Stomach (tissue), 9 donors: ENCODE data around the gene NFYB. TPM values are rescaled to one million over a fixed set of nuclear protein-coding genes. Genes with fewer than 3 reads are reported as not detected.
"Not testable (repeated sequence)": the region's sequence is repeated elsewhere in the genome, so short reads cannot be mapped to it uniquely, and the experiment has no call there.

Experiments used
- DNase-seq, 2 donors: peaks; one replicate each; pipeline versions ENCODE4 v3.0.0 to v3.0.0-alpha.2; 2013 to 2019
- H3K27ac ChIP-seq, 5 donors: fragments of 200-600 bp in 4 of 5; sonication (generic) in 4 of 5; one replicate each; pipeline ENCODE4 v1.5.1; 2013 to 2019; ENCODE audit warnings: mild to moderate bottlenecking in 1 of 5, moderate library complexity in 1 of 5
- H3K27me3 ChIP-seq, 3 donors: fragments of 200-600 bp; sonication (generic); one replicate each; pipeline ENCODE4 v1.5.1; 2017 to 2019; ENCODE audit warnings: mixed run types in 1 of 3
- H3K36me3 ChIP-seq, 4 donors: fragments of 200-600 bp; sonication (generic); 1 replicate in 3 of 4; 2 replicates in 1 of 4; pipeline ENCODE4 v1.5.1; 2016 to 2019
- H3K4me1 ChIP-seq, 4 donors: fragments of 200-600 bp; sonication (generic); one replicate each; pipeline ENCODE4 v1.5.1; 2016 to 2019
- H3K4me3 ChIP-seq, 4 donors: fragments of 200-600 bp; sonication (generic) in 3 of 4; one replicate each; pipeline ENCODE4 v1.5.1; 2016 to 2019; ENCODE audit warnings: mild to moderate bottlenecking in 1 of 4
- H3K9me3 ChIP-seq, 4 donors: fragments of 200-600 bp; sonication (generic); one replicate each; pipeline ENCODE4 v1.5.1; 2016 to 2019
- EP300 ChIP-seq: sonication (generic); formaldehyde crosslinking; IDR thresholded peaks from one replicate; pipeline ENCODE4 v1.6.1; 2017; ENCODE audit warnings: antibody characterized with exemption
- POLR2A ChIP-seq, 4 donors: fragments of 450-650 bp; IDR thresholded peaks; one replicate each; pipeline ENCODE4 v1.6.1; 2016; ENCODE audit warnings: antibody characterized with exemption in 4 of 4, control low read depth in 2 of 4, mild to moderate bottlenecking in 1 of 4, moderate library complexity in 1 of 4
- POLR2AphosphoS5 ChIP-seq, 3 donors: sonication (generic); formaldehyde crosslinking; IDR thresholded peaks; one replicate each; pipeline ENCODE4 v1.6.1; 2016; ENCODE audit warnings: antibody characterized with exemption in 3 of 3
- WGBS, 5 donors: extraction: QIAGEN DNeasy Blood & Tissue Kit in 3 of 5; methylation state at CpG; one replicate each; pipeline versions ENCODE4 v1.1.5 to v1.1.7; 2013 to 2018; 5-methylcytosine and 5-hydroxymethylcytosine counted together
- intact Hi-C: fragments of 100-400 bp; cut with DNase I; formaldehyde crosslinking; loops from one replicate; pipeline ENCODE4 v1.15.1; 2023; ENCODE audit warnings: low total_unique reads
- polyA plus RNA-seq, 3 donors: library from polyadenylated mRNA; stranded (reverse); fragments of 200-250 nt; gene quantifications; one replicate each; pipeline ENCODE4 v1.2.3, GENCODE V29; 2013
- total RNA-seq, 5 donors: library from RNA; depleted of rRNA; stranded (reverse); fragments of >200 nt; gene quantifications; one replicate each; pipeline versions ENCODE4 v1.1.0 to v1.2.3, GENCODE V29; 2014 to 2016
- TF ChIP-seq, protein P1 (sequence below), 7 experiments: fragments of 450-650 bp in 4 of 7; fragments of 200-600 bp in 3 of 7; sonication (generic) in 3 of 7; IDR thresholded peaks; one replicate each; pipeline ENCODE4 v1.5.1; 2016 to 2019; ENCODE audit warnings: antibody characterized with exemption in 7 of 7, control low read depth in 2 of 7, mild to moderate bottlenecking in 1 of 7
- donor health status: healthy with polysubstance abuse.
- donor health status: Bipolar disorder and iron deficiency.
- donor health status: healthy.

The NFYB gene
- total and polyA plus RNA-seq, 8 donors, result 1.4 to 47.5 (median 20.1) TPM

DNA sequence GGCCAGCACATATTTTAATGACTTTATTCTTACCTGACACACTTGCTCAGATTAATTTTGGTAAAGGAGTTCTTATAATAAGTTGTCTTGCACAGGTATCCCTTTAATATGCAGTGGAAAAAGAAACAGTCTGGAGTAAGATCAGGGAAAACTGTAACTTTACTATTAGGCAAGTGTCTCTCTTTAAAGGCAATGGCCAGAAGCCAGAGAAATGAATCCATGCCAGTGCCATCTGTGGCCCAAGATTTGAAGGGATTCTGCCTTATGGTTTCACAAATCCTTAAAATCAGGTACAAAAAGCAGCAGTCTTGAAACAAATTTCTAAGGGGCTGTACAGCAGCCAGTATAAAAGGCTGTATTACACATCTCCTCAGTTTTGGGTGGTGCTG, 22.4 kb downstream of the NFYB start:
- intact Hi-C loops, result no loop called here
- peak overlapping the region in 1 of 5 donors; percentile 11 for H3K27ac ChIP-seq
- DNase-seq, result no peak

DNA sequence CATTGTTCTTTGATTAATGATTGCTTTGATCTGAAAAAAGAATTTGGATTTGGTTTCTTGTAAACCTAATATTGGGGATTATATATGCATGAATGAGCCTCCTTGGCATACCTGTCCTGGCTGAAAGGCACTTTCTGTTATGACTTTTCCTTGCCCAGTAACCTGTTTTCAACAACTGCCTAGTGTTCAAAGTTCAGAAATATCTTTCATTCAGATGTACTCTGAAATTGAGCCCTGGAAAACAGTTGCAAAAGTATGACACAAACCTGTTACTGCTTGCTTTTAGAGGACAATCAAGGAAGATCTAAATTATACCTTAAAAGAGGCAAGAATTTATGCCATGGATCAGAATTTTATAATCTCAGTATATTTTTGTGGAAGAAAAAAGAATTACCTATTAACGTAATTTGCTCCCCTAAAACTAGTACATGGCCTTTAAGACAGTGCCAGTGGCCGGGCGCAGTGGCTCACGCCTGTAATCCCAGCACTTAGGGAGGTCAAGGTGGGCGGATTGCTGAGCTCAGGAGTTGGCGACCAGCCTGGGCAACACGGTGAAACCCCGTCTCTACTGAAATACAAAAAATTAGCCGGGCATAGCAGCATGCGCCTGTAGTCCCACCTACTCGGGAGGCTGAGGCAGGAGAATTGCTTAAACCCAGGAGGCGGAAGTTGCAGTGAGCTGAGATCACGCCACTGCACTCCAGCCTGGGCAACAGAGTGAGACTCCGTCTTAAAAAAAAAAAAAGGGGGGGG, 23.0 kb downstream of the NFYB start:
- H3K9me3 ChIP-seq, intact Hi-C loops, DNase-seq, H3K4me3 ChIP-seq, H3K27me3 ChIP-seq, H3K27ac ChIP-seq: not testable (repeated sequence)
- WGBS, 5 donors, result 71 to 94% (median 88%) methylated on average over 14 of the region's 14 CpGs
- H3K36me3 ChIP-seq, result peaks cover 0 to 39% (median 32%) of the 10 kb centered on the region in 4 donors
- peaks cover 0 to 23% (median 9%) of the 10 kb centered on the region in 4 donors for H3K4me1 ChIP-seq

More for the DNA sequence above, 22.4 kb downstream of the NFYB start:
- H3K27me3 ChIP-seq, result no peaks in the 10 kb centered on the region
- no peak for TF ChIP-seq POLR2A (IDR thresholded peaks at IDR 0.05)
- no peak for TF ChIP-seq POLR2AphosphoS5 (IDR thresholded peaks at IDR 0.05)
- TF ChIP-seq, protein P1, sequence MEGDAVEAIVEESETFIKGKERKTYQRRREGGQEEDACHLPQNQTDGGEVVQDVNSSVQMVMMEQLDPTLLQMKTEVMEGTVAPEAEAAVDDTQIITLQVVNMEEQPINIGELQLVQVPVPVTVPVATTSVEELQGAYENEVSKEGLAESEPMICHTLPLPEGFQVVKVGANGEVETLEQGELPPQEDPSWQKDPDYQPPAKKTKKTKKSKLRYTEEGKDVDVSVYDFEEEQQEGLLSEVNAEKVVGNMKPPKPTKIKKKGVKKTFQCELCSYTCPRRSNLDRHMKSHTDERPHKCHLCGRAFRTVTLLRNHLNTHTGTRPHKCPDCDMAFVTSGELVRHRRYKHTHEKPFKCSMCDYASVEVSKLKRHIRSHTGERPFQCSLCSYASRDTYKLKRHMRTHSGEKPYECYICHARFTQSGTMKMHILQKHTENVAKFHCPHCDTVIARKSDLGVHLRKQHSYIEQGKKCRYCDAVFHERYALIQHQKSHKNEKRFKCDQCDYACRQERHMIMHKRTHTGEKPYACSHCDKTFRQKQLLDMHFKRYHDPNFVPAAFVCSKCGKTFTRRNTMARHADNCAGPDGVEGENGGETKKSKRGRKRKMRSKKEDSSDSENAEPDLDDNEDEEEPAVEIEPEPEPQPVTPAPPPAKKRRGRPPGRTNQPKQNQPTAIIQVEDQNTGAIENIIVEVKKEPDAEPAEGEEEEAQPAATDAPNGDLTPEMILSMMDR (IDR thresholded peaks at IDR 0.05), result no peak
- no peak for TF ChIP-seq EP300
- H3K9me3 ChIP-seq, result no peaks in the 10 kb centered on the region
- no peak overlapping the region for H3K4me3 ChIP-seq
- peaks cover 0 to 19% (median 9%) of the 10 kb centered on the region in 4 donors for H3K4me1 ChIP-seq
- H3K36me3 ChIP-seq, result peaks cover 0 to 45% (median 37%) of the 10 kb centered on the region in 4 donors

DNA sequence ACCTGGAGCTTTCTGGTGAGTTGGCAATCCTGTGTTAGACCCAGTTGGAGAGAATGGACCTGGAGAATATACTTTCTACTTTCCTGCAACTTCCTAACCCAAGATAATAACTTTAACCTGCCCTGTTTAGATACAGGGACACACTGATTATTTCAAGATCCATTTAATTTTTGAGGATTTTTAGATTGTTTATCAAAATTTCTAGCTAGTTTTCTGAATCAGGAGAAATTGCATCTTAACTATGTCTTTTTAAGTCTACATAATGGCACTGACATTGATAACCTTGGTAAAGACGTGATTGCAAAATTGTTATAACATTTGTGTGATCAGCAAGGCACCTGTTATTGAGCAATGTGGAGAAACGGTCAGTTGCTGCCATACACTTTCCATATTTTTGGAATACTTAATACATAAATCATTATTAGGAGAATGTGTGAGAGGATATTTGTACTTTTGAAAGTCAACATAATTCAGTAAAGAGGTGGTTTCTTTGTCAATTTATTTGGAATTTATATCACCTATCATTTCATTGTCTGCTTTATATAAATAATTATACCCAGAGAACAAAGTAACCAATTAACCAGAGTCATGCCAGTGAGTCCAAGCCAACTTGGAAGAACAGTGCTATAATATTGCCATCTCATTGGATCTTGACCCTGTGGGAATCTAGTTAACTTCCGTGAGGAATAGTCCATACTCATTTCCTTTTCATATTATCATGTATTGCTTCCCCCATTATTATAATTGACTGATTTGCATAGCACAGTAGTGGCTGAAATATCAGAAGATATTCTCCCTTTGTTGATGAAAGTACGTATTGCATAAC, 28.4 kb downstream of the NFYB start:
- peaks cover 0 to 29% (median 11%) of the 10 kb centered on the region in 4 donors for H3K4me1 ChIP-seq
- no peaks in the 10 kb centered on the region for H3K9me3 ChIP-seq
- no peak for DNase-seq
- intact Hi-C loops, result loop anchor here (5.0 kb wide), 1 partner anchor 232 kb away; no protein-coding TSS in a partner anchor
- H3K4me3 ChIP-seq, result no peak overlapping the region
- H3K27ac ChIP-seq, result no peak overlapping the region
- no peaks in the 10 kb centered on the region for H3K27me3 ChIP-seq
- WGBS, 5 donors, result 58 to 83% (median 73%) methylated on average over 4 of the region's 4 CpGs
- H3K36me3 ChIP-seq, result peaks cover 0 to 15% (median 4%) of the 10 kb centered on the region in 4 donors
- TF ChIP-seq POLR2AphosphoS5 (IDR thresholded peaks at IDR 0.05) (no peak), POLR2A (IDR thresholded peaks at IDR 0.05) (no peak), EP300 (no peak)
- TF ChIP-seq, protein P1 (IDR thresholded peaks at IDR 0.05), result peak in 1 of 7 experiments; percentile 33

DNA sequence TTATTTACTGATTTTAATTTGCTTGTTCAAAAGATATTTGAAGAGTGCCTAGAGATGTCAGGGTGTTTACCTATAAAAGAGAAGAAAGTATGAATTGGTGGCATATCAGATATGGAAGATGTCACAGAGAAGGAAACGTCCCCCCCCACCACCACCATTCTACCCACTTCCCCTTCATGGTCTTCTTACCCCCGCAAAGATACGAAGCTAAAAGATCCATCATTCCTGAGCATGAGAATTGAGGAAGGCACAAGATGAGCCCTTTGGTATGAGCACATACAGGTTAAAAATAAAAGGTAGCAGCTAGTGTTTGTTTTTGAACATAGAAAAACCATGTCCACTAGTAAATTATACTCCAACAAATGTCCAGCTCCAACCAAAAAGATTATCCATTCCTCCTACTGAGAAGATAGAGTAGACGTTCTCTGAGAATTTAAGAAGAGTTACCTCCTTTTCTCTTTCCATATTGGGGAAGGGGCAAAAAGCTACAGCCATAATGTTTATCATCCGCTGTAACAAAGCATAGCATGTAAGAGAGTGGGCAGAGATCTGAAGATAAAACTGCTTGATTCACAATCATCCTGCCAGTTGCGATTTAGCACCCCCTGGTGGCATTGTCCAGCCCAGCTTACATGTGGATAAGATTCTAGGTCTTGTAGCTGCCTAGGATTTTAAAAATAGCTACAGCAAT, 29.1 kb downstream of the NFYB start:
- H3K27me3 ChIP-seq, result no peaks in the 10 kb centered on the region
- no peak overlapping the region for H3K4me3 ChIP-seq
- intact Hi-C loops, result loop anchor here (5.0 kb wide), 1 partner anchor 232 kb away; no protein-coding TSS in a partner anchor
- peaks cover 0 to 14% (median 3%) of the 10 kb centered on the region in 4 donors for H3K36me3 ChIP-seq
- no peaks in the 10 kb centered on the region for H3K9me3 ChIP-seq
- DNase-seq, result peak; percentile 83 to 93
- TF ChIP-seq POLR2AphosphoS5 (IDR thresholded peaks at IDR 0.05), result peak in 2 of 3 donors; percentile 29 to 43
- TF ChIP-seq, protein P1 (IDR thresholded peaks at IDR 0.05), result peak in 5 of 7 experiments; percentile 58 to 88 (median 77)
- TF ChIP-seq POLR2A (IDR thresholded peaks at IDR 0.05), result no peak
- TF ChIP-seq EP300, result no peak
- WGBS, 5 donors, result 35 to 51% (median 45%) methylated on average over 6 of the region's 6 CpGs
- H3K27ac ChIP-seq, result no peak overlapping the region
- peaks cover 0 to 31% (median 14%) of the 10 kb centered on the region in 4 donors for H3K4me1 ChIP-seq
